ENCODE data around the gene CARMIL1. TPM values are rescaled to one million over a fixed set of nuclear protein-coding genes. Genes with fewer than 3 reads are reported as not detected.

Gene CARMIL1
- total and polyA plus RNA-seq, 2 of the 8 experiments (the other 6 are each of a cell fraction or from before 2014, with no cell fraction given) = 20.3 to 40.4 TPM

GRCh38 chr6:25652007-25652515 lies 372.9 kb downstream of the CARMIL1 start, which contains the start of gene SCGN:
SCGN (plus strand) TSS chr6:25652215; CDS start chr6:25652404, 189 bp downstream.
- Histone ChIP-seq H3K4me1 (replicated peaks in 1 of 4; ENCODE audit: control insufficient read depth in 3 of 4, insufficient read depth in 4 of 4, low read length in 3 of 4) (no peaks in the 10 kb centered on the region; a peak in 2 of 7 replicates), H3K9ac (replicated peaks in 1 of 4; ENCODE audit: extremely low read depth in 1 of 4, low read depth in 3 of 4, low read length in 3 of 4) (peak within 1 kb of the TSS in 1 of 4 experiments; percentile 18; a peak in 1 of 7 replicates), H2BK15ac (ENCODE audit: low read length) (no peak within 1 kb of the TSS), H3K56ac (replicated peaks; ENCODE audit: insufficient read length, low read depth, low read length) (no peak within 1 kb of the TSS), H2BK120ac (replicated peaks; ENCODE audit: low read depth, low read length) (no peak within 1 kb of the TSS), H2AK5ac (ENCODE audit: low read depth, low read length) (no peak within 1 kb of the TSS), H3K4me2 (ENCODE audit: insufficient read depth in 1 of 2, low read depth in 2 of 2, low read length in 2 of 2) (peak within 1 kb of the TSS; percentile 84 to 91), H2BK20ac (ENCODE audit: low read length) (no peak within 1 kb of the TSS), H4K8ac (ENCODE audit: extremely low read depth, insufficient read depth, low read length) (no peak within 1 kb of the TSS), H3K36me3 (ENCODE audit: control insufficient read depth in 2 of 4, insufficient read depth in 4 of 4, low read length in 3 of 4) (no peaks in the 10 kb centered on the region), H3K18ac (ENCODE audit: extremely low read depth, low read length) (no peak within 1 kb of the TSS), H3K4ac (replicated peaks; ENCODE audit: insufficient read length, low read depth, low read length) (no peak within 1 kb of the TSS), H4K20me1 (replicated peaks in 1 of 2; ENCODE audit: control insufficient read depth in 1 of 2, insufficient read depth in 2 of 2, low read length in 2 of 2) (no peaks in the 10 kb centered on the region), H4K91ac (replicated peaks; ENCODE audit: insufficient read length, low read length) (no peak within 1 kb of the TSS), H2AFZ (ENCODE audit: low read length) (peak within 1 kb of the TSS; percentile 93; the same call in 1 of the 2 replicates), H3K27ac (ENCODE audit: low read depth, low read length) (no peak within 1 kb of the TSS), H3K27me3 (replicated peaks in 1 of 4; ENCODE audit: control insufficient read depth in 3 of 4, extremely low read depth in 1 of 4, insufficient read depth in 3 of 4, low read length in 3 of 4) (peaks cover 4 to 10% (median 6%) of the 10 kb centered on the region in 4 experiments; a peak in 4 of 7 replicates), H3K23ac (ENCODE audit: insufficient read length) (no peak within 1 kb of the TSS), H4K5ac (ENCODE audit: insufficient read length, low read depth, low read length) (no peak within 1 kb of the TSS), H3K14ac (ENCODE audit: insufficient read length) (no peak within 1 kb of the TSS), H3K79me2 (ENCODE audit: control insufficient read depth in 1 of 2, insufficient read depth in 2 of 2, low read length in 2 of 2) (no peaks in the 10 kb centered on the region), H2BK12ac (ENCODE audit: low read depth, low read length) (no peak within 1 kb of the TSS), H3K9me3 (ENCODE audit: insufficient read depth in 2 of 2, low read depth in 1 of 2, low read length in 1 of 2) (no peaks in the 10 kb centered on the region), H3K4me3 (ENCODE audit: extremely low read depth in 1 of 4, insufficient read depth in 2 of 4, low read depth in 3 of 4, low read length in 4 of 4) (peak within 1 kb of the TSS; percentile 27 to 57 (median 30); a peak in 7 of 8 replicates), H3K79me1 (ENCODE audit: low read depth, low read length) (no peaks in the 10 kb centered on the region), H3K23me2 (ENCODE audit: low read depth, low read length) (0 out of 2 replicates have a peak, but pooled peaks cover 6% of the 10 kb centered on the region), H2BK5ac (ENCODE audit: low read depth, low read length) (no peak within 1 kb of the TSS)
- CTCF ChIA-PET (ENCODE audit: partially characterized antibody) = interaction anchor here (0.5 to 2.6 kb wide), 6 partner anchors 10 to 1450 kb away, joined by 3 to 6 read pairs (median 3); no protein-coding TSS in a partner anchor
- POLR2A ChIA-PET (ENCODE audit: partially characterized antibody) = no interaction called here
- FAIRE-seq = peak; percentile 24
- peak; percentile 39 to 89 for DNase-seq (ENCODE audit: low read depth in 1 of 2, low spot score in 2 of 2)
- 3% methylated on average over 35 of the region's 35 CpGs; no CpG with 5 or more reads in 1 of the 2 experiments for WGBS, 2 experiments (ENCODE audit: extremely low coverage in 1 of 2, insufficient coverage in 1 of 2, insufficient read length in 1 of 2, insufficient replicate concordance in 2 of 2, low coverage in 1 of 2, low lambda C conversion rate in 2 of 2, missing lambda C conversion rate in 1 of 2)
- TF ChIP-seq SP1 (IDR thresholded peaks at IDR 0.05; ENCODE audit: low read depth, low read length) (0 out of 2 replicates have a peak, but pooled peaks have one; percentile 12), SP4 (IDR thresholded peaks at IDR 0.05; ENCODE audit: low read length) (no peak), SP2 (IDR thresholded peaks at IDR 0.05; ENCODE audit: low read length) (no peak), USF2 (IDR thresholded peaks at IDR 0.05; ENCODE audit: low read length) (no peak), CHD2 (IDR thresholded peaks at IDR 0.05; ENCODE audit: low read length) (peak; percentile 37; the same call in 1 of the 2 replicates), KDM4A (IDR thresholded peaks at IDR 0.05; ENCODE audit: low read depth, low read length, severe bottlenecking) (peak; percentile 58), TCF12 (IDR thresholded peaks at IDR 0.05; ENCODE audit: low read depth, low read length) (no peak), RAD21 (IDR thresholded peaks at IDR 0.05 in 1 of 2, conservative IDR thresholded peaks at IDR 0.05 in 1 of 2; ENCODE audit: low read depth in 2 of 2, low read length in 2 of 2) (peak; percentile 7 to 28; a peak in 2 of 4 replicates), CREB1 (IDR thresholded peaks at IDR 0.05) (peak; percentile 67), CBX8 (IDR thresholded peaks at IDR 0.05; ENCODE audit: borderline replicate concordance, low read depth, low read length) (no peak), TAF1 (IDR thresholded peaks at IDR 0.05; ENCODE audit: low read depth, low read length) (no peak), CEBPB (IDR thresholded peaks at IDR 0.05; ENCODE audit: low read depth, low read length) (no peak), CTBP2 (IDR thresholded peaks at IDR 0.05; ENCODE audit: borderline replicate concordance, insufficient read depth, insufficient read length, low read length) (peak; percentile 82)

Data from H1 (cell line).